DMS 273 (cell line): ENCODE results near the gene HLF.
"Not testable (repeated sequence)": the region's sequence is repeated elsewhere in the genome, so short reads cannot be mapped to it uniquely, and the experiment has no call there.

ENCODE experiments used
- DNase-seq: peaks from one replicate; lab custom pipeline; 2025; ENCODE audit not compliant: unreplicated experiment; lab: John Stamatoyannopoulos, UW

The HLF gene

GRCh38 chr17:55326030-55326429, 61.3 kb downstream of the HLF start:
- DNase-seq = no peak

DNA sequence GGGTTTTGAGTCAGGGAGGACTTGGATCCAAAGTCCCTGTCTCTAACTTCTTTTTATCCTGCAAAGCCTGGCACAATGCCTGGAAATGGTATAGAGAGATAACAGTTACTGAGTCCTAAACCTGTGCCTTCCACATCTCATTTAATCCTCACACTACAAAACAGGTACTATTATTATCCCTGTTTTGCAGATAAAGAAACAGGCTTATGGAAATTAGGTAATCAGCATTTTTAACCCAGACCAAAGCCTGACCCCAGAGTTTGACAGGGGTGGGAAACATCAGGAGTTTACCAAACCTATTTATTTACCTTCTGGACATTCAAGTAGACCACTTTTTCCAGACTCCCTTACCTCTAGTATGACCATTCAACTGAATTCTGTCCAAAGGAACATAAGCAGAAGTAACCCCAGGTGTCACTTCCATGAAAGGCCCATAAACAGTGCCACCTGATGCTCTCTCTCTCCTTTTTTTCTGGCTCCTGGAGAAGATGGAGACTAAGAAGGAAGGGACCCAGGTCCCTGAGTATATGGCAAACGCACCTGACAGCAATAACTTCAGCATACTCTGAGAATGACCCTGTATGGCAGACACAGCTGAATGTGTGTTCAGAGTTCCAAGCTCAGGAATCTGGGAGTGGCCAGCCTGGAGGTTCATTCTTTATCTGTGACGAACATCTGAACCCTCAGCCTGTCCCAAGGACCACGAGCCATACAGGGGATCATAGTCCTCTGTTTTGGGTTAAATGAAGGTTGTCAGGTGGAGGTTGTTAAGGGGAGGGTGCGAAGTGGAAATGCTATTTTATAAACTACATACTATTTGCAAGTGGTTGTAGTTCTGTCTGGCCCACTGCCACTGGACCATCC, 62.7 kb downstream of the HLF start:
- no peak for DNase-seq

DNA sequence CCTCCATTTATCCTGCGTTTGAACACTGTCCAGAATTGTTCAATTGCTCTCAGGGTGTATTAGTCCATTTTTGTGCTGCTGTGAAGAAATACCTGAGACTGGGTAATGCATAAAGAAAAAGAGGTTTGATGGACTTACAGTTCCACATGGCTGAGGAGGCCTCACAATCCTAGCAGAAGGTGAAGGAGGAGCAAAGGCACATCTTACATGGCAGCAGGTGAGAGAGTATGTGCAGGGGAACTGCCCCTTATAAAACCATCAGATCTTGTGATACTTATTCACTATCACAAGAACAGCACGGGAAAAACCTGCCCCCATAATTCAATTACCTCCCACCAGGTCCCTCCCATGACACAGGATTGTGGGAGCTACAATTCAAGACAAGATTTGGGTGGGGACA, 63.8 kb downstream of the HLF start:
- DNase-seq = not testable (repeated sequence)

- no peak for DNase-seq
These were observed 65.7 kb downstream of the HLF start for GRCh38 chr17:55330344-55330933.

- no peak for DNase-seq
These were observed 67.7 kb downstream of the HLF start for GRCh38 chr17:55332296-55333041.

DNA sequence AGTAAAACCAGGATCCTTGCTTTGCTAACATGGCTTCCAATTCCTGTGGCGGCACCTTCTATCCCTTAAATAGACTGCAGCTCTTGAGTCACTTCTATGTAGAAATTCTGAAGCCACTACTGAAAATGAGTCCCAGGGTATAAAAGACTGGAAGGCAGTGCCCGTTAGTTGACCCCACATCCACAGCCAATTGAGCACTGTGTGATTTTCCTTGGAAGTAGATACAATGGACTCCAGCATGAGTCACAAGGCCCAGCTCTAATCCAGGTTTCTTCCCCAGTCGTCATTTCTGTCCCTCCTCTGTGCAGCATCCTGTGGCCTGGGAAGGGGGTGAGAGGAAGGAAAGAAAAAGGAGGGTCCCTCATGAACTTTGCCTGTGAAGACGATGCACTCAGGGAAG, 69.5 kb downstream of the HLF start:
- no peak for DNase-seq

DNA sequence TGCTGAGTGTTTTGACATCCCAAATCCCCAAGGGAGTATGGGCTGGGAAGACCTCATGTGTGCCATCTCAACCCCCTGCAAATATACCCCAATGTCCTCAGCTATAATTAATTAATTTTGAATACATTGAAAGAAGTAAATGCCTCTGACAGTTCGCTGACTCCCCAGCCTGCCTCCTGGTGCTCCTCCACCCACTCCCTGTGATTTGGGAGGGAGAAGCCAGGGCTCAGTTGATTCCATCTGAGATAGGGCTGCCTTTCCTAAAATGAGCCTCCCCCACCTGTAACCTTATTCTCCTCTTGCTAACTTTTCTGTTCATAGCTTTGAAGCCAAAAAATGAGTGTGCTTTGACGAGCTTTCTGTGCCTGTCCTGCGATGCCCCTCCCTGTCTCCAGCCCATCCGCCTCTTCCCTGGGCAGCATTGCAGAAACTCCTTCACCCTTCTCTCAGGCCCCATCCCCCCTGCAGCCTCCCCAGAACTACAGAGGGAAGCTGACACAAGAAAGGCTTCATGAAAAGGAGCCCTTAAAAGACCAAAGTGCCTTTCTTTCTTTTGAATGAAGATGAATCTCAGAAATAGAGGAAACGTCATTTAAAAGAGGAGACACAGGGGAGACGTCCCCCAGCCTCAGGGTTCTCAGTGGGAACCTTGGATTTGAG, 70.3 kb downstream of the HLF start:
- peak; percentile 7 for DNase-seq

GRCh38 chr17:55335625-55336024, 70.9 kb downstream of the HLF start:
- DNase-seq = no peak

- no peak for DNase-seq
These were observed 71.7 kb downstream of the HLF start for GRCh38 chr17:55336426-55336825.

- no peak for DNase-seq
These were observed 75.4 kb downstream of the HLF start for GRCh38 chr17:55340176-55340575.

GRCh38 chr17:55340686-55341085, 75.9 kb downstream of the HLF start:
- no peak for DNase-seq

- DNase-seq = no peak
These were observed 76.7 kb downstream of the HLF start for GRCh38 chr17:55341432-55341831.

DNA sequence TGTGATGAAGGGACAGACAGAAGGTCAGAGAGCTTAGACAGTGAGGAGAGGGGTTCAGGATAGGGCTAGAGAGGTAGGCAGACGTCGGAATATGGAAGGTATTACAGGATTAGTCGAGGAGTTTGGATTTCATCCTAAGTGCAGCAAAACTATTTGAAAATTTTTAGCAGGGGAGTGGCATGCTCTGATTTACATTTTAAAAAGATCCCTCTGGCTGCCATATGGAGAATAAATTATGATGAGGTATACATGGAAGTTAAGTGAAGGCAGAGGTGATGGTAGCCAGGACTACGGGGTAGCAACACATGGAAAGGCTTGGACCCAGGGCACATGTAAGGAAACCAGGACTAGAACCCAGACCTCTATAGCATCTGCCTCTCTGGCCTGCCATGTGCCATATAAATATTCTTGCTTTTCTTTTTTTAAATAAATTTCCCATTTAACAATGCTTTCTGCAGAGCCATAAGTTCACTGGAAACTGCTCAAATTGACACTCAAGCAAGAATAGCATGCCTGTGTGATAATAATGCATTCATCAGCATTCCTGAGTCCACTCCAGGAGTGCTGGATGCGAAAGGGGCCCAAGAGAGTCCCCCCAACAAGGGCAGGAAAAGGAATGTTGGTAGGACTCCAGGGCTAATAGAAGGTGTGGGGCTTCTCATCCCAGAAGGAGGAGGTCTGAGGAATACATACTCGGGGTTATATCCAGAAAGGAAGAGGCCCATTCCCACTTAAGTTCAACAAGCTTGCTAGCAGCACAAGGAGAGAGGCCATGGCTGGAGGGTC, 78.2 kb downstream of the HLF start:
- no peak for DNase-seq

DNA sequence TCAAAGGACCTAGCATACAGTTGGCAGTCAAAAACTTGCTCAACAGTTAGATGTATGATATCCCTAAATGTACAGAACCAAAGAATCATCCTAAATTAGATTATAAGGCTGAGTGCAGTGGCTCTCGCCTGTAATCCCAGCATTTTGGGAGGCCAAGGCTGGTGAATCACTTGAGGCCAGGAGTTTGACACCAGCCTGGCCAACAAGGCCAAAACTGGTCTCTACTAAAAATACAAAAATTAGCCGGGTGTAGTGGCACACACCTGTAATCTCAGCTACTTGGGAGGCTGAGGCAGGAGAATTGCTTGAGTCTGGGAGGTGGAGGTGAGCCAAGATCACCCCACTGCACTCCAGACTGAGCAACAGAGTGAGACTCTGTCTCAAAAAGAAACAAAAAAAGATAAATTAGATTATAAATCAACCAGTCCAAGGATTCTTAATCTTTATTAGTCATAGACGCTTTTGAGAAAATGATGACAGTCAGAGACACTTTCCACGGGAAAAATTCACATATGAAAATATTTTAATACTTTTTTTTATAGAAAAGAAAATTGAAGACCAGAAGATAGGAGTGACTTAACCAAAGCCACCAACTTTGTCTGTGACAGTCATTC, 79.2 kb downstream of the HLF start:
- no peak for DNase-seq

GRCh38 chr17:55344514-55344997, 79.8 kb downstream of the HLF start:
- DNase-seq = no peak

GRCh38 chr17:55345132-55345531, 80.4 kb downstream of the HLF start:
- DNase-seq = no peak

DNA sequence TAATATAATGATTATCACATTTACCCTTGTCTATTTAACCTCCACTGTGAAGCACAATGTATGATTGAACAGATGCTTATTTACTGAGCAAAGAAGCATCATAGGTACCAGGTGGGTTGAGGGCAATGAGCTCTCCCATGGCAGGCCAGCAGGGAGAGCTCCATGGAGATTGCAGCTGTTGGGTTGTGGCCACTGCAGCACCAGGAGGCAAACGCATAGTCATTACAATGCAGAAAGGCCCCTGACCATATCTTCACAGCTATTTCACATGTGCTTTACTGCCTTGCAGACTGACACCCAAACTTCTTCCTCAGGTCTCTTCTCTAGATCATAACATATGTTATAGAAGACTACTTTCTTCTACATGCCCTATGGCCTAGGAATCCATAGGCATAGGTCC, 81.9 kb downstream of the HLF start:
- DNase-seq = no peak

DNA sequence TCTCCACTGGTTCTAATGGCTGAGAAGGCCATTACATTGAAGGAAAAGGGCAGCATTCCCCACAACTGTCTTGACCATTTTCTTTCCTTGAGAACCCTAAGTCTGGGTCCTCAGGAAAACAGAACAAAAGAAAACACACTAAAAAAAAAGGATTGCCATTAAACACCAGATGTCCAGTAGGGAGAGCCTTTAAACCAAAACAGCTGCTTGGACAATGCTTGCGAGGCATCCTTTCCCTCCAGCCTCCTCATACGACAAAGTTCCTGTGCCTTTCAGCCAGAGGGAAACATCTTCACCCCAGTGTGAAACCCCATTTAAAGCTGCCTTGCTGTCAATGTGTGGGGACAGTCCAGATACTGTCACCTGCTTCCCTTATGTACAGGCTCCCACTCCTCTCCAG, 82.6 kb downstream of the HLF start:
- no peak for DNase-seq

DNA sequence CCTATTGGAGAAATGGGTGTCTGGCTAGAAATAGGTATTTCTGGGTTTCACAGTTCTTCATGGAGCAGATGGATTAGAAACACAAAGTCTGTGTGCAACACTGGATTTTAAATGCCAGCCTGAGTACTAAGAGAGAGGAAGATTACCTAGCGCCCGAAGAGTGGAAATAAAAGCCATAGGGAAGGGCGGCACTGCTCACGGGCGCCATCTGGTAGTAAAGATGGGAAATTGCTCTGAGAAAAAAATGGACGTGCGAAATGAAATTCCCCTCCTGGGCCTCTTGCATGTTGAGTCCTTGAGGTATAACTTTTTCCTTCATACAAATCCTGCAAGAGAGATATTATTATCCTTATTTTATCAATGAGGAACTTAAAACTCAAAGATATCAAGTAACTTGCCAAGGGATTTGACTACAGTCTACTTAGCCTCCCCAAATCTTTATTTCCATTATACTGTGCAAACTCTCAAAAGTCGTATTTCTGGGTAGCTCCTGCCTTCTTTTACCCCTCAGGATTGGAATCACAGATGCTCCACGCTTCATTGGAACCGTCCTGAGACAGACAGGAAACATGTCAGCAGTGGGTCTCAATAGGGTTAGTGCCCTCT, 84.1 kb downstream of the HLF start:
- peak; percentile 76 for DNase-seq

DNA sequence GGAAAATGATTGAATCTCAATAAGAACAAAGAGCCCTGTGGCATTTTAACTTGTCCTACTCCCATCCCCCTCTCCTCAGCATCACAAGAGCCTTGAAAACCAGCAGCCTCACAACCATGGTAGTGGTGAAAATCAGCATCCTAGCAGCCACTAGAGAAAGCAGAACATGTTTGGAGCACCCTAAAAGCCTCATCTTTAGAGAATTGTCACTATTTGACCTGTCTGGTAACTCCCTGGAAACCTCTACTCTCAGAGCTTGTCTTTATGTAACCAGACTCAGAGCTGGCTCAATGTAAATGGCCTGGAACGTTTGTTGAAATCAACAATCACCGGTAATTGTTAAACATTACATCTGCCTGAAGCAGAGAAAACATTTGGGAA, 86.1 kb downstream of the HLF start:
- DNase-seq = no peak
